ENCODE measurements around the gene COL10A1. TPM values are rescaled to one million over a fixed set of nuclear protein-coding genes. Genes with fewer than 3 reads are reported as not detected.

Gene COL10A1
- total RNA-seq, 1 experiment from 2014 or later, result 72.6 TPM

DNA sequence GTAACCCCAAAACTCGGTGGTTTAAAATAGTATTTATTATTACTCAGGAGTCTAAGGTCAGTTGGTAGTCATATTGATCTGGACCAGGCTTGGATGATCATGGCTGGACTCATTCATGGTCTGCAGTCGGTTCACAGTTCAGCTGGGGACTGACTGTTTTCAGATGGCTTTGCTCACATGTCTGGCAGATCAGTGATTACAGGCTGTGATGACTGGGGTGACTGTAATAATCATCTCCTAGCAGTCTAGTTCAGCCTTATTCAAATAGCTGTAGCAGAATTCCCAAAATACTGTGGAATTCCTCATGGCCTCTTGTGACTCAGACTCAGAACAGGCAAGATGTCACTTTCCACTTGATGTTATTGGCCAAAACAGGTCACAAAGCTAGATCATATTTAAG lies 41.6 kb downstream of the COL10A1 start:
- no peak for DNase-seq (ENCODE audit: low read depth)

DNA sequence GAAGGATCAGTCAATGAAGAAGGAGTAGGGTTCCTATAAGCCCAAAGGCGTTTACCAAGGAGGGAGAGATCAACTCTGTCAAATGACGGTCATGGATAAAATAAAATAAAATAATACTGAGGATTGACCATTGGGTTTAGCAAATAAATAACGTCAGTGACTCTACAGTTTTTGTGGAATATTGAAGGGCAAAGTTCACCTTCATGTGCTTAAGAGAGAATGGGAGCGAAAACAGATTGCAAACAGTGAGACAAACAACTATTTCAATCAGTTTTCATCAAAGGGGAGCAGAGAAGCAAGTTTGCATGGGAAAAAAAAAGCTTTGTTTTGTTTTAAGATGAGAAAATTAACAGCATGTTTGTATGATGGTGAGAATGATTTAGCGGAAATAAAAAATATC lies 42.9 kb downstream of the COL10A1 start:
- DNase-seq (ENCODE audit: low read depth), result no peak

- no peak for DNase-seq (ENCODE audit: low read depth)
Measured at GRCh38 chr6:116078945-116079344, 47.0 kb downstream of the COL10A1 start.

DNA sequence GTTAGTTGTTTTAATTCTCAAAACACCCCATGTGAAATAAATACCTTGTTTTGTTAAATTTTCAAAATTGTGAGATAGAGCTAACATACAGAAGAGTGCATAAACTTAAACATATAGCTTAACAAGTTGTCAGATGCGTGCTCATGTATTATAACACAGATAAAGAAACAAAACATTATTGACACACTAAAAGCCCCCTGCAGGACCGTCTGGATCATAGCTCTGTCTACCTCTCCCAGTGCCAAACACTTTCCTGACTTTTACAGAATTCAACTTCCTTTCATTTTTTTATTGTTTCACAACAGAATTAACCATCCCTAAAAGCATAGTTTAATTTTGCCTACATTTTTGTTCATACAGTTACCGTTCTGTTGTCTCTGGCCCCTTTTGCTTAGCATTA lies 47.4 kb downstream of the COL10A1 start:
- no peak for DNase-seq (ENCODE audit: low read depth)

- no peak for DNase-seq (ENCODE audit: low read depth)
Measured at GRCh38 chr6:116074732-116075390, 51.1 kb downstream of the COL10A1 start.

DNA sequence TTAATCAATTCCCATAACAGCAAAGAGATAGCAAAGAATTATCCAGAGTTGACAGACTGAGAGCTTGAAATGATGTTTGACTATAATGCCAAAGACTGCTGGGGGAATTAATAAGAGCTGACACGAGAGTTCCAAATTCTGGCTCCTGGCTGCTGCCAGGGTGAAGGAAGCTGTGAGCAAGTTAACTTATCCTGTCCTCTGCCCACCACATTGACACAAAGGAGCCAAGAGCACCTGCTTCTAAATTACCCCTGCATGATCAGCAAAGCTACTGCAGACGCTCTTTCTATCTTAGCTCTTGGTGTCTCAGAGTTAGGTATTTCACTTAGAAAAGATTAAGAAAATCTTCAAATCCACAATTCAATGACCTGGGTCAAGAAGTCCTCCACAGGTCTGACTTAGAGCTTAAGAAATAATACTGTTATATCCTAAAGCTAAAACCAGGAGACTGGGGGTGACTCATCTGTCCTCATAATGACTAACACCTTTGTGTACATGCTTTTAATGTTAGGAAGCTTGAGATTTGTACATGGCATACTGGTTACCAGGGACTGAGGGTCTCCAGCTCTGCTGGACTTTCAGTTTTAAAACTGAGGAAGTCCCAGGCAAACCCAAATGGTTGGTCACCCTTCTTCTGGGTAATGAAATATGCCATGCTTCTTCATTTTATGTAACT lies 52.0 kb downstream of the COL10A1 start:
- peak; percentile 79 for DNase-seq (ENCODE audit: low read depth)

DNA sequence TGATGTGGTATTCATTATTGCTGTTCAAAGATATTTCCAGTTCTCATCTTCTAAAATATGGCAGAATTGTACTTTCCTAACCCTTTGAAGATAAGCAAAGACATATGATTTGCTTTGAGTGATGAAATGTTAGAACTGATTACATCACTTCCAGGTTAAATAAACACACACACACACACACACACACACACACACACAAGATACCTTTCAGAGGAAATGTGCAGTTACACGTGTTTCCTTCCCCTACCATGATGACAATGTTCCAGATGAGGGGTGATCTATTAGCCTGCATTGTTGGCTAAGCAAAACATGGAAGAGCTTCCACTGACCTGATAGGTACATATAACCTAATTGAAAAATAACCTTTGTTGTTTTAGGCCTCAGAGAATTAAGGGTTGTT lies 53.6 kb downstream of the COL10A1 start:
- DNase-seq (ENCODE audit: low read depth), result no peak

- no peak for DNase-seq (ENCODE audit: low read depth)
Measured at GRCh38 chr6:116070616-116071389, 55.1 kb downstream of the COL10A1 start.

- DNase-seq (ENCODE audit: low read depth), result no peak
Measured at GRCh38 chr6:116070101-116070500, 55.8 kb downstream of the COL10A1 start.

Other genes starting within 250 kb of the COL10A1 start
- 1.7 and 1.8 TPM in 2 replicates for gene FRK, start 65.2 kb downstream of the COL10A1 start, total RNA-seq (2014; rRNA removed; shearing (Covaris generic))
- gene NT5DC1, start 25.3 kb downstream of the COL10A1 start, total RNA-seq (2014; rRNA removed; shearing (Covaris generic)), result 13.4 and 14.3 TPM in 2 replicates
- 17.4 and 19.5 TPM in 2 replicates for gene TSPYL4, start 127.9 kb upstream of the COL10A1 start, total RNA-seq (2014; rRNA removed; shearing (Covaris generic))
- gene TSPYL1, start 153.8 kb upstream of the COL10A1 start, total RNA-seq (2014; rRNA removed; shearing (Covaris generic)), result 53.4 and 57.9 TPM in 2 replicates
- gene DSE, start 244.8 kb upstream of the COL10A1 start, total RNA-seq (2014; rRNA removed; shearing (Covaris generic)), result 64.9 and 69.7 TPM in 2 replicates